HG03558 (cell line): ENCODE measurements around the gene UGDH.
"Not testable (repeated sequence)": the region's sequence is repeated elsewhere in the genome, so short reads cannot be mapped to it uniquely, and the experiment has no call there.

Experiments
- ATAC-seq: cut with Tn5 transposase; IDR thresholded peaks from one replicate; pipeline ENCODE4 v1.9.1; 2021; ENCODE audit warnings: moderate number of reproducible peaks; ENCODE audit not compliant: unreplicated experiment; ENCODE audit errors: extremely low read depth

Gene UGDH

DNA sequence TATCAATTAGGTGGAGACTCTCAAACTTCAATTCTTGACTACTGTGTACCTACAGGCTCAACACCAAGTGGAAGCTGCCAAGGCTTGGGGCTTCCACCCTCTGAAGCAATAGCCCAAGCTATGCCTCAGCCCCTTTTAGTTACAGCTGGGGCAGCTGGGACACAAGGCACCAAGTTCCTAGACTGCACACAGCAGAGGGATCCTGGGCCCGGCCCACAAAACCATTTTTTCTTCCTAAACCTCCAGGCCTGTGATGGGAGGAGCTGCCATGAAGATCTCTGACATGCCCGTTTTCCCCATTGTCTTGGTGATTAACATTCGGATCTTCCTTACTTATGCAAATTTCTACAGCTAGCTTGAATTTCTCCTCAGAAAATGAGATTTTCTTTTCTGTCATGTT is 3.4 kb upstream of the UGDH start:
- no peak for ATAC-seq

DNA sequence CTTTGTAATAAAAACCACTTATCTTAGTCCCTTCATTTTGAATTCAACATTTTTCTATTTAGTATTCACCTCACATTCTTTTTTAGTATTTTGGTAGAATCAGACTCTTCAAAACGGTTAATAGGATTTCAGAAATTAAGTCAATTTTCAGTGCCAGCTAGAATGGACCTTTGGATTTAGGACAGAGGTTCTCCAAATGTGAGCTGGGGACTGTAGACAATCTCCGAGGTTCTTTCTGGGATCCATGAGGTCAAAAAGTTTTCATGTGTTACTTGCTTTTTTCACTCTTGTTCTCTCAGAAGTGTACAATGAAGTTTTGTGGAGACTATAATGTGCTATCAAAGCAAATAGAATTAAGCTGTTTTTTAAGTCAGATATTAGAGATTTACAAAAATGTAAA is 2.3 kb upstream of the UGDH start:
- no peak for ATAC-seq

DNA sequence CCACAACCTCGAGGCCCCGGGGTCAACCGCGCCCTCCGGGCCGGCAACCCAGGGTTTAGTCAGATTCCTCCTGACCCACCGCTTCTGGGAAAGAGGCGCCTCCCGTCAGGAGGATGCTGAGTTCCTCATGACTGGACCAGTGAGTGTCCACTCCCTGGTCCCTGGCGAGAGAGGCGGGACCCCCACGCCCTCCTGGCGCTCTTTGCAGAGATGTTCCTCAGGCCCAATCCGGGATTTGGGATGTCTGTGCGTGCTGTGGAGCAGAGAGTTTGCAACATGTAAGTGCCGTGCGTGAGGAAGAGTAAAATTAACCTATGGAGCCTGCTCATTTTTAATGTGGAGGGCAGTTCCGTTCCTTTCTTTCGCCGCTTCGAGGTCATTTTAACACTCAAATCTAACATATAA is 824 bp upstream of the UGDH start:
- ATAC-seq, result no peak

DNA sequence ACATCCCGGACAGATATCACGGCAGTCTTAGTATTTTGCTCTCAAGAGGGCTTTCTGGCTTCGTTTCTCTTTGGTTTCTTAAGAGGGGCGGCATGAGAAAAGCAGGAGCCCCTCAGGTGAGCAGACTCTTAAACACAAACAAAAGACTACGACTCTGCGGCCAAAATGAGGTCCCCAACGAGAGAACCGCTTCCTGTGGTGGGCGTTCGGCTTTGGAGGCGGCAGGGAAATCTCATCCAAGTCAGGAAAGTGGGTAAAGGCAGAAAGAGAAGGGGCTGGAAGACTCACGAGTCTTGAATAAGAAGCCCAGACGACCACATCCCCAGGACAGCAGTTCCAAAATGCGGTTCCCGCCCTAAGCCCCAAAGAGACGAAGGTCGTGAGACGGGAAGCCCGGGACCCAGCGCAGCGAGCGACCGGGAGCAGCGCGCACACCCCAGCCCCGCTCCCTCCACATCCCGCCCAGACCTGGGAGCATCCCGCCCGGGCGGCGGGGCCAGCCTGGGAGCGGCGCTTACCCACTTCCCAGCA is 409 bp downstream of the UGDH start:
- no peak for ATAC-seq

DNA sequence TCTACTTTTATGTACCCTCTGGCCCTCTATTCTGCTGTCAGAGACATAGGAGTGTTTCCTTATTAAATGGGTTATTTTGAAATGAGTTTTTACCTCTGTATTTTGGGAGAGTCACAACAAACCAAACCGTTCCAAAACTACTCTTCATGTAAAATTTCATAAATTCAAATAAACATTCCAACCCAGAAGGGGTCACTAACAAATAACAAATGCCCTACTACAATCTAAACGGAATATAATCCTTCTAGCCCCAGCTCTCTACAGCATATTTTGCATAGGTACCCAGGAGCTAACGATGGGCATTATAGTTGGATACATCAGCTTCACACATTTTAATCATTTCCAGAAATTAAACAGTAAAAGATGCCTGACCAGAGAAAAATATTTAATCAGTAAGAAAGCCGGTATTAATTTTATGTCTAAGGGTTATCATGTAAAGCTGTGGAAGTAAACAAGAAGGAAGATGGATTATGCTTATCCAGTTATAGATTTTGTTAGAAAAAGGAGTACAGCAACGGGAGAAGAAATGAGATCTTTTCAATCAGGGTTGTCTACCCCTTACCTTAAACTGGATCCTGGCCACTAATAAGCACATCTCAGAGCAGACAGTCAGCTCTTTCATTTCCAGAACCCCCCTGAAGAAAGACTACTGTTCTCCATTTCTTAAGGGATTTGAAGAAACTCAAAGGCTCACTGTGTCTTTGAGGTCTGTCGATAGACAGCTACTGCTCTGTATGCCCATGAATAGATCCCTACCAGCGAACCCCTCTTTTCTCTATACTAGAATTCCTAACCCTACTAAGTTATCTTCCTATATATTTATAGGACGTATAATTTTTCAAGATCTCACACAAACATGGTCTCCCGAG is 1.2 kb downstream of the UGDH start:
- ATAC-seq, result no peak

DNA sequence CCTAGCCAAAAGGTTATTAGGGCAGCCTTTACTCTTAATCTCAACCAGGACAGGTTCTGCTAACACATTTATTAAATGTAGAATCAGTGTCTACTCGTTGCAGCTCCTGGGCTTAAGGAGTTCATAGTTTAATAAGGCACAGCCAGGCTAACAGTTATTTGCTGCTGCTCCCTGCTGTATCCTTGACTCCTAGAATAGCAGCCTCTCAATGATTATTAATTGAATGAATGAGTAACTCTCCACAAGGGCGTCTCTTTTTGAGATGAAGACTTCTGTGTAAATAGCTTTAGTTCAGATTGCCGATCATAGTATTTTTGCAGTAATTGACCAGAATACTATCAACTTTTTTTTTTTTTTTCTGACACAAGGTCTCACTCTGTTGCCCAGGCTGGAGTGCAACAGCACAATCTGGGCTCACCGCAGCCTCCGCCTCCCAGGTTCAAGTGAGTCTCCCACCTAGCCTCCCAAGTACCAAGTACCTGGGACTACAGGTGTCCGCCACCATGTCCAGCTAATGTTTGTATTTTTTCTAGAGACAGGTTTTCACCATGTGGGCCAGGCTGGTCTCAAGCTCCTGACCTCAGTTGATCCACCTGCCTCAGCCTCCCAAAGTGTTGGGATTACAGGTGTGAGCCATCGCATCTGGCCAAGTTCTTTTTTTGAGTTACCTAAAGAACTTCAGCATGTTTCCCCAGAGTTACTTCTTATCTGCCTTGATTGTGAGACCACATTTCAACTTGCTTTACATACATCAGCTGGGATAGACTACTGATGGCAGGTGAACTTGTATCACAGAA is 2.9 kb downstream of the UGDH start:
- no peak for ATAC-seq

DNA sequence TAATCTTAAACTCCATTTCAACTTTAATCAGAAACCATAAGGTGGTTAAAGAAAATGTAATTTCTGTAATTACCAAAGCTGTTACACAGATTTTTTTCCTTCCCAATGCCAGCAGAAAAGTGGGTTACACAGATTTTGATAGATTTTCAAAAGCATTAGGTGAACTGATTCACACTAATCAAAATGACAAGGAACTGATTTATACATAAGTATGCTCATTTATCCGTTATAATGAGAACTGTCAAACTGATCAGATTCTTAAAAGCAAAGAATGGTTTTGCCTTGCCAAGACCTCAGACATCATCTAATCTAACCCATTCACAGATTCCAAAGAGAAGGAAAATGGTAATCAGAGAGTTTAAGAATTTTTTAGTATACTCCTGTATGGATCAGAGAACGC is 5.2 kb downstream of the UGDH start:
- no peak for ATAC-seq

DNA sequence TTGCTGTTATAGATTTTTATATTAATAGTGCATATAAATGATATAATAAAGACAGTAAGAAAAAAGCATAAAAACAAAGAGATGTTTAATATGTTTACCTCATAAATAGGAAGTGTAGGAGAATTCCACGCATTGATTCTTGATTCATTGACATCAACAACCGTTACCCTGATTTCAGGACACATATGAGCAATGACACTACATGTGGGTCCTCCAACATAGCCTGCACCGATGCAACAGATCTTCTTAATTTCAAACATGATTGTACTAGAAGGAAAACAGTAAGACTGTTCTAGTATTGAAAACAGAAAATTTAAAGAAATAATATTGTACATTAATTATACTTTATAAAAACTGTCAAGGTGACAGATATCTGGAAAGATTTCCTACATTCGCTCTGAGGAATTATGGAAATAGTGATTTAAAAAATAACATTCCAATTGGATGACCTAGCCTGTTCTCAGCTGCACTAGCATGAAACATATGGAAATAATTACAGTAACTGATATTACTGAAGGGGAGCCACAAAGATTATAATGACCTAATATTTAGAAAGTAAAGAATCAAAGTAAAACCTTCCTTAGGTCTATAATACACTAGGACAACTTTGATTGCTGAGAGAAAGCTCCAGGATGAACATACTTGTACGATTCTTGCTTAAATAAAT is 5.9 kb downstream of the UGDH start:
- no peak for ATAC-seq

DNA sequence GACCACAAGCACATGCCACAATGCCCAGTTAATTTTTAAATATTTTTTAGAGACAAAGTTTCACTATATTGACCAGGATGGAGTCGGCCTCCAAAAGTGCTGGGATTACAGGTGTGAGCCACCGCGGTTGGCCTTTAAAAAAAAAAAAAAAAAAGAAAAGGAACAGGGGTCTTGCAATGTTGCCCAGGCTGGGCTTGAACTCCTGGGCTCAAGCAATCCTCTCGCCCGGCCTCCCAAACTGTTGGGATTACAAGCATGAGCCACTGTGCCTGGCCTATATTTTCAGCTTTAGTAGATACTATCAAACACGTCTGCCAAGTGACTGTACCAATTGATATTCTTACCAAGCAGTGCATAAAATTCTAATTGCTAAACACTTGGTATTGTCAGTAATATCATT is 8.8 kb downstream of the UGDH start:
- ATAC-seq, result no peak

DNA sequence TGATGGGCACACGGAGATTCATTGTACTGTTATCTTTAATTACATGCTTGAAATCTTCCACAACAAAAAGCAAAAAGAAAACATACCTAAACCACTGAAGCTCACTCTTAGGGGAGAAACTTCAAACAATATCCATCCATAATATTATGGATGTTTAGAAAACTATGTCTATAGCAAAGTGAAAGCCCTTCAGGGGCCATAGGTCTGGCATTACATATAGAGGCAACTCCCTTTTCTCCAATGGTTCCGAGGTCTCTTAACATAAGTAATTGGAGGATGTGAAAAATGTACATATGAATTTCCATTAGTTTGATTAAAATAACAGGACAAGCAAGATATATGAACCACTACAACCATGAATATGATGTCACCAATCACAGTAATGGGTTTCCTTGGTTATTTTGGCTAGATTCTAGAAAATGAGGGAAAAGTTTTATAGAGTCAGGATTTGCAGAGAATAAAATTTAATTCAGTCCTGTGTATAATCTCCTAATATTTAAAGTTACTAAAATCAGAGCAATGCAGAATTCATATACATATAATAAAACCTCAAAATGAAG is 10.8 kb downstream of the UGDH start:
- no peak for ATAC-seq

DNA sequence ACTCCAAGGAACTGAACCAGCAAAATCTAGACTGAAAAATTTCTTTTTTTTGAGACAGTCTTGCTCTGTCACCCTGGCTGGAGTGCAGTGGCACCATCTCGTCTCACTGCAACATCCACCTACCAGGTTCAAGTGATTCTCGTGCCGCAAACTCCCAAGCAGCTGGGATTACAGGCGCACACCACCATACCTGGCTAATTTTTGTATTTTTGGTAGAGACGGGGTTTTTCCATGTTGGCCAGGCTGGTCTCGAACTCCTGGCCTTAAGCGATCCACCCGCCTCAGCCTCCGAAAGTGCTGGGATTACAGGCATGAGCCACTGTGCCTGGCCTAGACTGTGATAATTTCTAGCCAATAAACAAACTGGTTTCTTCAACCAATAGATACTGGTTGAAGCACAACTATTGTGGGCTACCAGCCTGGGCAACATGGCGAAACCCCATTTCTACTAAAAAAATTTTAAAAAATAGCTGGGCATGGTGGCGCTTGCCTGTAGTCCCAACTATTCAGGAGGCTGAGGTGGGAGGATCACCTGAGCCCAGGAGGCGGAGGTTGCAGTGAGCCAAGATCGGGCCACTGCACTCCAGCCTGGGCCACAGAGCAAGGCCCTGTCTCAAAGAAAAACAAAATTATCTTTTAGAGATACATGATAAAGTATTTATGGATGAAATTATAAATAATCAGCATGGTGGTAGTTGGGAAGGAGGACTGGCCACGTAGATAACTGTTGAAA is 11.4 kb downstream of the UGDH start:
- ATAC-seq, result not testable (repeated sequence)

DNA sequence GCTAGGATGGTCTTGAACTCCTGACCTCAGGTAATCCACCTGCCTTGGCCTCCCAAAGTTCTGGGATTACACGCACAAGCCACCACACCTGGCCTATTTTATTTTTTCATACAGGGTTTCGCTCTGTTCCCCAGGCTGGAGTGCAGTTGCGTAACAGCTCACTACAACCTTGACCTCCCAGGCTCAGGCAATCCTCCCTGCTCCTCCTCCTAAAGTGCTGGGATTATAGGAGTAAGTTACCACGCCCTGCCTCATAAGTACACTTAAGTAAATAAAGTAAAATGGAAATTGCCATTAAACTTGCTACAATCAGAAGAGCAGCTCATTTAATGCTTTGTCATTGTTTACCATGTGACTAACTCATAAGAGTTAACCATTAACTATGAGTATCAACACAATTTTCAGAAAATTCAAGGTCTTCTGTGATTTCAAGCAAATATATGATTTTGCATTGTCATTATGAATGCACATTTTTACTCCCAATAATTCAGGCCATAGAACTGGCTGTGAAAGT is 12.3 kb downstream of the UGDH start:
- no peak for ATAC-seq

DNA sequence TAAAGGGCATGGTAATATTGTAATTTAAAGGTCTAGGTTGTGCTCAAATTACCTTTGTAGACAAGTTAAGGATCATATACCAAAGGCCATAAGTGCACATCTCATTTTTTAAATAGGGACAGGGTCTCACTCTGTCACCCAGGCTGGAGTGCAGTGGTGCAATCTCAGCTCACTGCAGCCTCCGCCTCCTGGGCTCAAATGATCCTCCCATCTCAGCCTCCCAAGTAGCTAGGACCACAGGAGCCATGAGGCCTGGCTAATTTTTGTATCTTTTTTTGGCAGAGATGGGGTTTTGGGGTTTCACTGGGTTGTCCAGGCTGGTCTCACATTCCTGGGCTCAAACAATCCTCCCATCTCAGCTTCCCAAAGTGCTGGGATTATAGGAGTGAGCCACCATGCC is 13.0 kb downstream of the UGDH start:
- ATAC-seq, result not testable (repeated sequence)

DNA sequence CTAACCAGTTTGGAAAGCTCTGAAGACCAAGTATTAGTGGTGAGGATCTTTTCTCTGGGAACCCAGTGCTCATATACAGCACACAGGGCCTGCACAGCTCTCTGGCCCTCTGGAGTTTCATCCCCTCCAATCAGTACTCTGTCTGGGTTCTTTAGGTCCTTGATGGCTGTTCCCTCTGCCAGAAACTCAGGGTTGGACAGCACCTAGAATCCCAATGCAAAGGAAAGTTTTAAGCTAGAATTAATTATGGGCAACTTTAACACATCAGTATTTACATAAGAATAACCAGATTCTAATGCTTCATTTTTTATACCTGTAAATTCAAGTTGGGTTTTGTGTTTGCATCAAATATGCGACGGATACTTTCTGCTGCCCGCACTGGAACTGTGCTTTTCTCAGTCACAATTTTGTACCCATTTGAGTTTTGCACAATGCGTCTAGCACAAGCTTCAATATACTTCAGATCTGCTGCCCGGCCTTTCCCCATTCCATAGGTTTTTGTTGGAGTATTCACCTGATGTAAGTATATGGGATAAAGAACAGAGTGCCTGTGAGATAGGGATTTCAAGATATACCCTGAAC is 16.8 kb downstream of the UGDH start:
- ATAC-seq, result no peak

DNA sequence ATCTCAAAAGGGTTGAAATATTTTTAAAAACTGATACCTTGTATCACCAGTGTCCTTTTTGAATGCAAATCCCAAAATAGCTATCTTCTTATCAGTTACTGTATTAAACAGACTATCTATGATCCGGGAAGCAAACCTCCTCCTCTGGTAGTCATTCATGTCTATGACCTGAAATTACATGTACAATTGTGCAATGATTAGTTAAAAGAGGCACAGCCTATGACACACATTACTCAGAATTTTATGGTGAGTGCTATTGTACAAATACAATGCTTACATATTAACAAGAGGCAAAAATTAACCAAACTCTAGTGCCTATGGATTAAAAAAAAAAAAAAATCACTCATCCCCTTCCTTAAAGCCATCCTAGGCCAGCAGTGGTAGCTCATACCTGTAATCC is 21.7 kb downstream of the UGDH start:
- ATAC-seq, result no peak

DNA sequence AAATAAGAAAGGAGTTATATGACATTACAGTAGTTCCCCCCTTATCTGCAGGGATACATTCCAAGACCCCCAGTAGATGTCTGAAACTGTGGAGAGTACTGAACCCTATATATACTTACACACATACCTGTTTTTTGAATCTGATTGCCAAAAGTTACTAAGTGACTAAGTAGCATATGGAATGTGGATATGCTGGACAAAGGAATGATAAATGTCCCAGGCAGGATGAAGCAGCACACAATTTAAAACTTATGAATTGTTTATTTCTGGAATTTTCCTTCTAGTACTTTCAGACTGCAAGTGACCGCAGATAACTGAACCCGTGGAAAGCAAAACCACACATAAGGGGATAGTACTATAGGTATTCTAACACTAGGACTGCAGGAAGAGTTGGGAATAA is 22.7 kb downstream of the UGDH start:
- no peak for ATAC-seq

DNA sequence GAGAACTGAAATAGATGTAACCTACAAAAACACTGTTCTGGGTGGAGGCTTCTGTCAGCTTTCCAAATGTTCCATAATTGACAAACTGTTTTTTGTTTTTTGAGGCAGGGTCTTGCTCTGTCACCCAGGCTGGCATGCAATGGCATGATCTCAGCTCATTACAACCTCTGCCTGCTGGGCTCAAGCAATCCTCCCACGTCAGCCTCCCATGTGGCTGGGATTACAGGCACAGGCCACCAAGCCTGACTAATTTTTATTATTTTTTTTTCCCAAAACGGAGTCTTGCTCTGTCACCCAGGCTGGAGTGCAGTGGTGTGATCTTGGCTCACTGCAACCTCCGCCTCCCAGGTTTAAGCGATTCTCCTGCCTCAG is 24.6 kb downstream of the UGDH start:
- not testable (repeated sequence) for ATAC-seq

DNA sequence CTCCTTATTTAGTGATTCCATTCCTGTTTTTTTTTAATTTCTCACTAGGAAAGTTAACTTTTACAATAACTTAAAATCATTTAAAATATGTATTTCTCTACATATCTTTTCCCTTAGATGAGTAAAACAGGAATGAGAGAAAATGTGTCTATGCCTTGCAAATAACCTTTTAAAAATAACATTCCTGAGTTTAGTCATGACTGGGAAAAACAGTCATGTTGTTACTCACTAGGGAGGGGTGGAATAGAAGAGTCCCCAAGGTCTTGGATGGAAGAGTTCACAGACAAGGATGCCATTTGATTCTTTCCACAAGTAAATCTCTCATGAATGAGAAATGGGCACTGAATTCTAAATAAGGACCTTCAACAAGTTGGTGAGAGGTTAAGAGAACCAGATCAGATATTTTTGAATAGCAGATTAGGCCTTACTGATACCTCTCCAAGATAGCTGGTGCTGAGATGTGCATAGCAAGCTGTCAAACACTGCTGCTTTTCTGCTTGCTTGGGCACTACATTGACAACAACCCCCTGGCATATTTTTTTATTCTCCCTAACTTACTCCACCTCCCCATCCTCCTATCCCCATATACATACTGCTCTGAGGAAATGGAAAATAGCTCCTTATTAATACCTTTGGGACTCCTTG is 25.1 kb downstream of the UGDH start:
- ATAC-seq, result no peak

DNA sequence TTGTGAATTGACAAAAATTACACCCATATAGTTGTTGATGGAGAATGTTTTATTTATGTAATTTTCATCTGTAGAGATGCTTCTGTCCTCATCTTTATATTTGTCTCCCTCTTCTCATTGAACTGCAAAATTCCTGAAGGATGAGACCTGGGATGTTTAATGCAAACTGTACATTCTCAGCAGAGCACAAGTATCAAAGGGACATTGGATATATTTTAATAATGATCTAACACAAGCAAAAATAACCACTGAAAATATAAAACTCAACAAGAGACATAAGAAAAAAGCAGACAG is 28.6 kb downstream of the UGDH start:
- no peak for ATAC-seq
